ENCODE data around the gene CYP1A2.
"Not testable (repeated sequence)": the region's sequence is repeated elsewhere in the genome, so short reads cannot be mapped to it uniquely, and the experiment has no call there.

CYP1A2 gene

GRCh38 chr15:74776821-74777768, 28.4 kb downstream of the CYP1A2 start:
- peak in 1 of 2 donors; percentile 27 for DNase-seq (ENCODE audit: low read depth in 2 of 2)

GRCh38 chr15:74777769-74778598, 29.3 kb downstream of the CYP1A2 start:
- DNase-seq (ENCODE audit: low read depth in 2 of 2), result no peak

- DNase-seq (ENCODE audit: low read depth in 2 of 2), result no peak
Measured at GRCh38 chr15:74778599-74778970, 29.9 kb downstream of the CYP1A2 start.

DNA sequence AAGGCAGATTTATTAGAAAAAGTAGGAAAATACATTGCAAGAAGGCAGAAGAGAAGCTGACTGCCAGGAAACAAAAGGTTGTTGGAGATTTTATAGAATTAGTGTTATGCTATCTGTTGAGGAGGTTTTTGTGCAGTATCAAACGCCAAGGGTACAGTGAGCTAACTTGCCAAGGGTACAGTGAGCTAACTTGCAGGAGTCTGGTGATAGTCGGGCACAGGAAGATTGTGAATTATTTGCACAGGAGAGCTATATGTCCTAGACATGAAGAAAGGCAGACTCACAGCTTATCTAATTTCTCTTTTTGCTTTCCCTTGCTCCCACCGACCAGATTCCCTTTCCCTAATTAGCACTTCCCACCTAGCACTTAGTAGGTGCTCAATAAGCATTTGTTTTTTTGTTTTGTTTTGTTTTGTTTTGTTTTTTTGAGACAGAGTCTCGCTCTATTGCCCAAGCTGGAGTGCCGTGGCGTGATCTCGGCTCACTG, 30.6 kb downstream of the CYP1A2 start:
- DNase-seq (ENCODE audit: low read depth in 2 of 2), result no peak

DNA sequence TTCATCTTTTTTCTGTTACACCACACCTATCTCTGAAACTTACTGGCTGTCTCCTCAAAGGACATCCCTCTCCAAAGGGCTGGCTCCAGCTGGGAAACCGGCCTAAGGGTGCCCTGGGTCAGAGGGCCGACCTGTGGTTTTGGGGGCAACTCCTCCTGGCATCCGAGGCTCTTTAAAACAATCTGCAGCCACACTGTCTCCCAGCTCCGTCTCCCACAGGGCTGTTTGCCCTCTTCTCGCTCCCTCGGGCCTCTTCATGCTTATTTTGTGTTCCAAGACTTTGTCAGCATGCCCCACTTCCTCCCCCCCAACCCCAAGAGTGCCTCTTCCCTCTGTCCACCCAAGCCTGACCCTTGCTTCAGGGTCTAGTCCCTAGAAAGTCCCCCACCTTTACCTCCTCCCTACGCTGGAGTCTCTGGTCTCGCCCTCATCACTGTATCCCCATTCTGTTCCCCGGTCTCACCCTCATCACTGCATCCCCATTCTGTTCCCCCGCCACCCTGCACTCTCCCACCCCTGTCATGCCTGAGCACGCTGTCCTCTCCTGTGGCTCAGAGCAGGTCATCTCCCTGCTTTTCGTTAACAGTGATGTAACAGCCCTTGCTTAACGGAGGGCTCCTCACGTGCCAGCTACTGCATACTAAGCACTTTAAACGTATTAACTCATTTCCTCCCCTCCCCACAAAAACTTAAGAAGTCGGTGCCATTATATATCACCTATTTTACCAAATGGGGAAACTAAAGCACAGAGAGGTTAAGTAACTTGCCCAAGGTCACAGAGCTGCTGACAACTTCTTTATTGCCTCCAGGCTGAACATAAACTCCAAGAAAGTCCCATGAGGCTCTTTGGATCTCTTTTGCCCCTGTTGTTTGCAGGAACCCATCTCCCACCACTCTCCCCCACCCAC, 32.1 kb downstream of the CYP1A2 start:
- DNase-seq (ENCODE audit: low read depth in 2 of 2), result no peak

DNA sequence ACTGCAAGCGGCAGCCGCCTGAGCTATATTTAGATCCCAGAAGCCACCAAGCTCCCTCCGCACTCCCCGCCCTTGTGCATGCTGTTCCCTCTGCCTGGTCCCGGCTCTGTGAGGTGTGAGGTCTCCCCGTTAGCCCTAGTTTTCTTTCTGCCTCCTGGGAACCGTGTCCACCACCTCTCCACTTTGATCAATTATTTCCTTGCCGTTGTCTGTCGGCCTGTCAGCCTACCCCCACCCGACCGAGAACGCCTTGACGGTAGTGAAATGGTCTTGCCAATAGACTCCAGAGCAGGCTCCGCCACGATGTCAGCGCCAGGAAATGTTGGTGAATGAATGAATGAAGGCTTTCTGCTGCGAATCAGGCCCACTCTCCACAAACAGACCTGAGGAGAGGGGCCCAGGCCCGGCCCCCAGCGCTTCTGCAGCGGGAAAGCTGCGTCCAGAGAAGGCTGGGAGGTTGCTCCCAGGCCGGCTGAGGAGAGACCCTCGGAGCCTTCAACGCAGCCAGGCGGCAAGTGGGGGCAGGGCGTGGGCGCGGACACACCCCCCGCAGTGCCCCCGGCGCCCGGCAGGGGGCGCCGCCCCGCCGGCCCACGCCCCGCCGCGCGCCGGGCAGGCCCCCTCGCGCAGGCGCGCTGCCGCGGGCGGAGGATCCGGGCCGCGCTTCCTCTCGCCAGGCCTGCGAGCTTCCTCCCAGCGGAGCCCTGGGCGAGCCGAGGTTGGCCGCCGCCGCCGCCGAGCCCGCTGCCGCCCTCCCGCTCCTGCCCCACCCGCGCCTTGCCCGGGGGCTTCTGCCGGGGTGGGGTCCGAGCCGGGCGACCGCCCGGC, 33.0 kb downstream of the CYP1A2 start, which contains the start of gene CSK:
CSK (plus strand) TSS at position 650 of the 828 bp plus-strand sequence. CDS start 16,218 bp downstream, outside the sequence.
- peak in 1 of 2 donors; percentile 69 for DNase-seq (ENCODE audit: low read depth in 2 of 2)

DNA sequence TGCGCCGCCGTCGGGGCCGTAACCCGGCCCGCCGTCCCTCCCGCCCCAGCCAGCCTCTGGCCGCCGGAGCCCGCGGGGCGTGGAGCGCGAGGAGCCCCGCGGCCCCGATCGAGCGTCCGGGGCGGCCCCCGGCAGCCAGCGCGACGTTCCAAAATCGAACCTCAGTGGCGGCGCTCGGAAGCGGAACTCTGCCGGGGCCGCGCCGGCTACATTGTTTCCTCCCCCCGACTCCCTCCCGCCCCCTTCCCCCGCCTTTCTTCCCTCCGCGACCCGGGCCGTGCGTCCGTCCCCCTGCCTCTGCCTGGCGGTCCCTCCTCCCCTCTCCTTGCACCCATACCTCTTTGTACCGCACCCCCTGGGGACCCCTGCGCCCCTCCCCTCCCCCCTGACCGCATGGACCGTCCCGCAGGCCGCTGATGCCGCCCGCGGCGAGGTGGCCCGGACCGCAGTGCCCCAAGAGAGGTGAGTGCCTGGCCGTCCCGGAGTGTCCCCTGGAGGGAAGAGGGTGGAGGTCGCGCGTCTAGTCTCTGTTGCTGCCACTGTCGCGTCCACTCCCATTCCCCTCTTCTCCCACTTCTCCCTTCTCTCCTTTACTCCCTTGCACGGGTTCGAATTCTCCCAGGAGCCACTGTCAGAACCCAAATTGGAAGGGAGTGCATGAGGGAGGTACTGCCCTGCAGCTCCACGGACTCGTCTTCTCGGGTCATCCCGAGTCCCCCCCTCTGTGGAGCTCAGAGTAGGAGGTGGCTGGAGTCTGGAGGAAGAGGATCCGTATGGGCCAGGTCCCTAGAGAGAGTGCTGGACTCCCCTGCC, 33.8 kb downstream of the CYP1A2 start:
- peak in 1 of 2 donors; percentile 45 for DNase-seq (ENCODE audit: low read depth in 2 of 2)

GRCh38 chr15:74783072-74783807, 34.6 kb downstream of the CYP1A2 start:
- no peak for DNase-seq (ENCODE audit: low read depth in 2 of 2)

DNA sequence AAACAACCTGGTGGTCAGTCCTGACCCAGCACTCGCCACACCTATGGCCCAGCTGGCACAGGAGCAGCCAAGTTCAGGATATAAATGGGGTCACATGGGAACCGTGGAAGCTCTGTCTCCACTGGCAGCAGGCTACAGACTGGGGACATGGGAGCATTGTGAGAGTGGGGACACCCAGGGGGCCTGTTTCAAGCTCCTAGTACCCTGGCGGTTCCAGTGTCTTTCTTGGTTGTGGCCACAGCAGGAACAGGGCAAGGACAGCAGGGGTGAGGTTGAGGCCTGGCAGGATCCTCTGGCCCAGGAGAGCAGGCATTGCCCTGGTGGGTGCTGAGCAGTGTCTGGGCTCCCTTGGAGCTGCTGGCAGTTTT, 35.1 kb downstream of the CYP1A2 start:
- no peak for DNase-seq (ENCODE audit: low read depth in 2 of 2)

DNA sequence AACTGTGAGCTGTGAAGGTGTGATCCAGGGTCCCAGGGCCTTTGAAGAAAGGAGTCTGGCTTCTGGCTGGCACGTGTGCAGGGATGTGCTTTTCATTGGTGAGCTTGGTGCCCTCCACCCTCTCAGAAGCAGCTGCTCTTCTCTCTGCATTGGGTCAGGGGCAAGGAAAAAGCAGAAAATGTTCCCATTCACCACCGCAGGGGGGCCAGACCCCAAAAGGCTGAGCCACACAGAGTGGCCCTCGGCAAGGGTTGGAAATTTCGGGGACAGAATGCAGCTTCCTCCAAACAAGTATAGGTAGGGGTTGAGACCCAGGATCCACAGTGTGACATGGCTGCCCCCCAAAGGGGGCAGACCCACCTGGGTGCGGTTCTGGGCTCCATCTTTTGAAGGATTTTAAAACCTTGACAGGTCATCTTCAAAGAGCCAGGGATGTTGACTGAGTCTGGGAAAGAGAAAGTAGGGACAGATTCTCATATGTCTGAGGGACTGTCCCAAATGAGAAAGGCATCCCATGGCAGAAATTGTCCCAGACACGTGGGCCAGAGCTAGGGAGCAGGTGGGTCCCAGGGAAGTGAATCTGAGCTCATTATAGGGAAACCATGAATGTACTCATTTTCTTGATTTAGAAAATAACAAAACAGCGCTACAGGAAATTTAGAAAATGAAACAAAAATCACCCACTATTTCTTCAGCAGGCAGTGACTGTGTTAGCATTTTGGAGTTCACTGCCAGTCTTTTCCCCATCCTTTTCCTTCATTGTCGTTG, 36.0 kb downstream of the CYP1A2 start:
- no peak for DNase-seq (ENCODE audit: low read depth in 2 of 2)

GRCh38 chr15:74785194-74786032, 36.8 kb downstream of the CYP1A2 start:
- no peak for DNase-seq (ENCODE audit: low read depth in 2 of 2)

GRCh38 chr15:74786081-74786480, 37.4 kb downstream of the CYP1A2 start:
- DNase-seq (ENCODE audit: low read depth in 2 of 2), result not testable (repeated sequence)

DNA sequence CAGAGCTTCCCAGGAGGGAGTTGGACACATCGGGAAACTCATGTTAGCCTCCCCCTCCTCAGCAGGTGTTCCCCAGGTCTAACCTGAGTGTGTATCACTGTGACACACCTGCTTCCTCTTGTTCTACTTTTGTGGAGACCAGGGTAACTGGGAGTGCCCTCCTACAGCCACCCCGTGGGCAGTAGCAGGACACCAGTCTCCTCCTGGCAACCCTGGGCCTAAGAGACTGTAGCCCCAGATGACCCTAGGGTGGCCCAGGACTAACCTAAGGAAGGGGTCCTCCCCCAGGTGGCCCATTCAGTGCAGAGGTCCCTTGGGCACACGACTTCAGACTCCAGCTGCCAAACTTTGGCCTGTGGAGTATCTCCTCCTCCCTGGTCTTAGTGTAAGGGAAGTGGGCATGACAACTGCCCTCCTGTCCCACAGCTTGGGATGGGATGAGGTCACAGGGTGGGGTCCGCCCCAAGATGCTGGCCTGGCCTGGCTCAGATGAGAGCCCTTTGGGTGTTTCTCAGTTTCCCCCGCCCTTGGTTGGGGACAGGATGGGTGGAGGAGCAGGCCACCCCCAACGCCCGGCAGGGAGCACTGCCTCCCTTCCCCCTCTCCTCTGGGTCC, 38.0 kb downstream of the CYP1A2 start:
- no peak for DNase-seq (ENCODE audit: low read depth in 2 of 2)

GRCh38 chr15:74787251-74788041, 38.8 kb downstream of the CYP1A2 start:
- peak; percentile 88 for DNase-seq (ENCODE audit: low read depth in 2 of 2)

DNA sequence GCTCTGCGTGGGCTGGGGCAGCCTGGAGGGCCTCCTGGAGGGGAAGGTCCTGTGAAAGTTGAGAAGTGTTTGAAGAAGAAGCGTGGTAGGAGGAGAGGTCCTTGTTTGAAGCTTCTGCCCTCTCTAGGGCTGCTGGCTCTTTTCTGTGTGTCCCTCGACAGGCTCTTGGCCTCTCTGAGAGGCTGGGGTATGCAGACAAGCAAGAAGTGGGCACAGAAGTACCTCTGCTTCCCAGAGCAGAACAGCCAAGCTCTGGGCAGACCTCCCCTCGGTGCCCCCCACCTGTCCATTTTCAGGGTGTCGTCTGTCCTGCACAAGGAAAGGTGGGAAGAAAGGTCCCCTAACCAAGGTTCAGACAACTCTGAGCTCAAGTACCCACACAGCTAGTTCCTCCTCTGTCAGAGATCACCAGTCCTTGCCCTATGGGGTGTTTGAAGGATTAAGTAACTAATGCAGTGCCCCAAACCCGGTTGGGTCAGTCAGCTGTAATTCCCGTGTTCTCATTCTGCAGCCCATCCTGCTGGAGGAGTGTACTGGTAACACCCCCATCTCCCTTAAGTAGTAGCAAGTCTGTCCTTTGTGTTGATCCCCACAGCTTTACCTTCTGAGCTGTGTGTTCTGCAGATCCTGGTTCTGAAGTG, 39.5 kb downstream of the CYP1A2 start:
- DNase-seq (ENCODE audit: low read depth in 2 of 2), result no peak

All from stimulated activated CD8-positive, alpha-beta memory T cell treated with anti-CD3 and anti-CD28 coated beads, Interleukin-2, amount 100 ng/mL, for 48 hours (primary cell).